KBM-7 (cell line): ENCODE measurements around the gene DHRS3.

ENCODE experiments used
- DNase-seq: peaks from one replicate; pipeline ENCODE4 v3.0.0-alpha.2; 2015
- in situ Hi-C: fragments of 300-500 bp; cut with MboI; formaldehyde crosslinking; loops from 2 replicates; pipeline ENCODE4 v1.14.3; 2020; ENCODE audit warnings: low sequenced_read_pairs, low pct_unique_long_range_greater_than_20kb, mixed read lengths

DHRS3 gene

DNA sequence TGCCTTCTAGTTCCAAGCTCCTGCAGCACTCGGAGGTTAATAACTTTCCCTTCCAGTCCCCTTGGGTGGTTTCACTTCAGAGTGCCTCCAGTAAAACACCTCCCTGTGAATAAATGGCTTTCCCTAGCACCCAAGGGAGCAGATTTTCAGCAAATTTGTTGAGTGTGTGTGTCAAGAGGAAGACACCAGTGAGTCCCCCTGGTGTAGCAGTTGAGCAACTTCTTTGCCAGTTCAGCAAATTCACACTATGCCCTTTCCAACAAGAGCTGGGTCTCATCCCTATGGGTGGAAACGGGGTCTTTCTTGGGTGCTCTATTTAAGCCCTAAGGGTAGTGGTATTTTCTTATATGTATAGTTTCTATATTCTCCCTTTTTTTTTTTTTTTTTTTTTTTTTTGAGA is 25.1 kb upstream of the DHRS3 start:
- no peak for DNase-seq
- in situ Hi-C loops: no loop called here

- DNase-seq: no peak
- in situ Hi-C loops: no loop called here
These were observed 22.9 kb upstream of the DHRS3 start for GRCh38 chr1:12640958-12641272.

DNA sequence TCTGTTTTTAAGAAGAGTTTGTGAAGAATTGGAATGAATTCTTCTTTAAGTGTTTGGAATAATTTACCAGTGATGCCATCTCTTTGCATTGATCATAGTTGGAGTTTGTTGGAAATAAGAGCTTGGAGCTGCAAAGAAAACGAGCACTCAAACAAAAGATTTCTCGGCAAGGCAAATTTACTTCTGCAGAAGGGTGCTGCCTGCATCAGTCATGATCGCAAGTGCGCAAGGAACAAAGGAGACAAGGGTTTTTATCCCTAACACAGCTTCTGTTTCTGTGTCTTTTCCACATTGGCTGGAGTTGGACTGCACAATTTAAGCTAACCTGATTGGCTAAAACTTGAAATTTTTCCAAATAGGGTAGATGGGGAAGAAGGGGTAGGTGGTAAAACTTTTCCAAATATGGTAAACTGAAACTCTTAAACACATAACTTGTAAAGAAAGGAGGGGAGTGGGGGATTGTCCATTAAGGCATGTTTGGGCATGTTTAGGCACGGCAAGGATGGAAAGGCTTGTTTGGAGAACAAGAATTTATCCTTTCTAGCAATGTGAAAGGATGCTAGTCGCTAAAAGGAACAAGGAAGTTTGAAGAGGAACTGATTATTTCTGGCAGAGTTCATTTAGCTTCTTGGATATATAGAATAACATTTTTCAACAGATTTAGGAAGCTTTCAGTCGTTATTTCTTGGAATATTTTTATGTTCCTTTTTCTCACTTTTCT is 22.4 kb upstream of the DHRS3 start:
- peak; percentile 12 for DNase-seq

GRCh38 chr1:12637693-12638092 is 19.7 kb upstream of the DHRS3 start:
- no peak for DNase-seq
- in situ Hi-C loops: no loop called here

More for the DNA sequence above, 22.4 kb upstream of the DHRS3 start:
- in situ Hi-C loops: no loop called here

DNA sequence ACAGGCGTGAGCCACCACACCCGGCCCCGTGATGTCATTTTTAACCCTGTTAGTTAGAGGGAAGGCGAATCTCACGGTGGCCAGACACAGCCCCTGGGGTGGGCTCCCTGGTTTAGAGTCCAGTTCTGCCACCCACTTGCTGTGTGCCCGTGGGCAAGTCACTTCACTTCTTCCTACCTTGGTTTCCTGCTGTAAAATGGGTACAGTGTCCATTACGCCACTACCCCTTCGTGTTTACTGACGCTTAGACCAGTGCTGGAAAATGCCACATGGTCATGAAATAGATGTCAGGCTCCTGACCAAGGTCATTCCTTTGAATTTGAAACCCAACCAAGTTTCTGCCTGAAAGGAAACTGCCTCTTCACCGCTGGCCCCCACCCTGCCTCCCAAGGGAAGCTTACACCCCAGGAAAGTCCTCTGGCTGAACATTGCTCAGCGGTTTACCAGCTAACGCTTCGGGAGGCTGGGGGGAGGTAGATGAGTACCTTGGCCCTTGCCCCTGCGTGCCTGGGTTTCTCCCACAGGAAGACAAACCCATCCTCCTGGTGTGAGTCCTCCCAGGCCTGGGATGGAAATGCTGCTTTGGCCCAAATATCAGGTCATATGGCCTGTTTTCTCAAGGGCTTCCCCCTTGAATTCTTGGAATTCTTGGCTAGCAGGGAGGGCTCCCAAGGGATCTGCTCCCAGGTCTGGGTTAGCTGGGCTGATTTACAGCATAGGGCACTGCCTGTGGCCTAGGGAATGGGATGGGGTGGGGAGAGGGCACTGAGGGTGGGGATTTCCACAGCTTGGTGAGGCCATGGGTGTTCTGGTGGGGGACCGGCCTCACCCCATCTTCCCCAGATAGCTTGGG is 18.3 kb upstream of the DHRS3 start:
- in situ Hi-C loops: no loop called here
- DNase-seq: no peak

DNA sequence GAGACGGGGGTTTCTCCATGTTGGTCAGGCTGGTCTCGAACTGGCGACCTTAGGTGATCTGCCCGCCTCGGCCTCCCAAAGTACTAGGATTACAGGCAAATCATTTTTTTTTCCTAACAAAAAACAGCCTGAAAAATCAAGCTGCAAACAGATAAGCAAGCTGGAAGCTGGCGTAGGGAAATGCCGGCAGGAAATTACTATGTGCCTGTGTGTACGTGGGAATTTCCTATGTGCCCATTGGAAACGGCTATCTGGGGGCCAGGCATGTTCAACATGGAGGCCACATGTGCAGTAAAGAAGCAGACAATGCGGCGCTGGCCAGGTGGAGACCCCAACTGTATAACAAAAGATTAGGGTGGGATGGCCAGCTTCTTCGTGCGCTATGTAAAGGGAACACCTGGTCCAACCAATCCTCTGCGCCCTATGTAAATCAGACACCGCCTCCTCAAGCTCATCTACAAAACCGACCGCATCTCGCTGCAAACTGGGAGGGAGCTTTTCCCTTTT is 16.7 kb upstream of the DHRS3 start:
- in situ Hi-C loops: no loop called here
- DNase-seq: no peak

GRCh38 chr1:12634156-12634555 is 16.1 kb upstream of the DHRS3 start:
- in situ Hi-C loops: no loop called here
- peak; percentile 38 for DNase-seq

GRCh38 chr1:12631571-12631970 is 13.6 kb upstream of the DHRS3 start:
- DNase-seq: no peak
- in situ Hi-C loops: no loop called here

DNA sequence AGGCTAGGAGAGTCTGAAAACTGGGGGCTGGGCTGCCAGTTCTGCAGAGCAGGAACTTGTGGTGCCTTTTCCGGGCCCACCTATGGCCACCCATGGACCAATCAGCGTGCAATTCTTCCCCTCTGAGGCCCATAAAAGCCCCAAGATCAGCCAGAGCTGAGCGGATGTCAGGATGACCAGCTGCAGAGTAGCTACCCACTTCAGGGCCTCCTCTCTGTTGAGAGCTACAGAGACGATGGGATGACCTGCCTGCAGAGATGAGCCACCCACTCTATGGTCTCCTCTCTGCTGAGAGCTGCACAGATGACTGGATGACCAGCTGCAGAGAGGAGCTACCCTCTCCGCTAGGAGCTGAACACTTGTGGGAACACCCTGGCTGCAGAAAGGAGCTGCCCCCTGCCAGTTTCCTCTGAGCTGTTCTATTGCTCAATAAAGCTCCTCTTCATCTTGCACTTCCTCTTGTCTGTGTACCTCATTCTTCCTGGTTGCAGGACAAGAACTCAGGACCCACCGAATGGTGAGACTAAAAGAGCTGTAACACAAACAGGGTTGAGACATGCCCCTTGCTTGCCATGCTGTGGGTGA is 13.0 kb upstream of the DHRS3 start:
- in situ Hi-C loops: no loop called here

GRCh38 chr1:12629985-12630760 is 12.2 kb upstream of the DHRS3 start:
- in situ Hi-C loops: no loop called here
- no peak for DNase-seq

More for the DNA sequence above, 13.0 kb upstream of the DHRS3 start:
- peak; percentile 27 for DNase-seq

GRCh38 chr1:12629511-12629956 is 11.5 kb upstream of the DHRS3 start:
- no peak for DNase-seq
- in situ Hi-C loops: no loop called here

- in situ Hi-C loops: no loop called here
- DNase-seq: no peak
These were observed 9.3 kb upstream of the DHRS3 start for GRCh38 chr1:12627296-12627695.

DNA sequence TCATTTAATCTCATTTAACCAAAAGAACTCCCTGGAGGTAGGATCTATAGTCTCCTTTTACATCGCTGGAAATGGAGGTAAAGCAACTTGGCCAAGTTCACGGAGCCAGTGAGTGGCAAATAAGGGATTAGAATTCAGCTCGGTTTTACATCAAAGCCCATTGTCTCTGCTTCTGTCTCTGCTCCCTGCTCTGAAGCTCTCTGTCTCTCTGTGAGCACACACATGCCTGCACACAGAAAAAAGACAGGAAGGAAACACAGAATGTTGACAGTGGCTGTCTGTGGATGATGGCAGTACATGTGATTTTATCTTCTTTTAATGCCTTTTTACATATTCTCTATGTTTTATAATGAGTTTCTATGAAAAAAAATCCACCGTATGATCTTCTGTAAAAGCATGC is 8.9 kb upstream of the DHRS3 start:
- DNase-seq: no peak
- in situ Hi-C loops: no loop called here

GRCh38 chr1:12625276-12625675 is 7.3 kb upstream of the DHRS3 start:
- in situ Hi-C loops: no loop called here
- no peak for DNase-seq

DNA sequence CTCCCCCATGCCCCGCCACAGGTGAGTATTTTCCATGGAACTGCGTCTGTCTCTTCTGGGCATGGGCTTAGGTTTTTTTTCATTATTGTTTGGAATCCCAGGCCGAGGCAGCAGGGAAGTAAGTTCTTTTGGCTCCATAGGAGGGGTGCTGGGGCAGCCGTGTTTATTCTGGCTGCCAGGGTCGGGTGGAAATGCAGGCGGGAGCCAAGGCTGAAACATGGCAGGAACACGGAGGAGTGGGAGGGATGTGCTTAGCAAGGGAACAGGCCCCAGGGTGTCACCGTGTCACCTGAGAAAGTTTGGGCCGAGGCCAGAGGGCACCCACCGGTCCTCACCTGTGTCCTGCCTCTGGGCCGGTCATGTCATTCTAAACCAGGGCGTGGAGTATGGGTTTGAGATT is 4.5 kb upstream of the DHRS3 start:
- in situ Hi-C loops: loop anchor here (25.0 kb wide), 1 partner anchor 310 kb away; no protein-coding TSS in a partner anchor
- DNase-seq: no peak

- in situ Hi-C loops: loop anchor here (25.0 kb wide), 1 partner anchor 309 kb away; no protein-coding TSS in a partner anchor
- DNase-seq: no peak
These were observed 3.6 kb upstream of the DHRS3 start for GRCh38 chr1:12621346-12622335.

- no peak for DNase-seq
- in situ Hi-C loops: loop anchor here (25.0 kb wide), 1 partner anchor 309 kb away; no protein-coding TSS in a partner anchor
These were observed 2.9 kb upstream of the DHRS3 start for GRCh38 chr1:12620931-12621330.

- in situ Hi-C loops: loop anchor here (25.0 kb wide), 1 partner anchor 308 kb away; no protein-coding TSS in a partner anchor
These were observed 2.5 kb upstream of the DHRS3 start for GRCh38 chr1:12620488-12620865.

More at GRCh38 chr1:12620488-12620865, 2.5 kb upstream of the DHRS3 start:
- peak; percentile 76 for DNase-seq
